ENCODE measurements around the gene SYCN. TPM values are rescaled to one million over a fixed set of nuclear protein-coding genes. Genes with fewer than 3 reads are reported as not detected.

The SYCN gene, protein sequence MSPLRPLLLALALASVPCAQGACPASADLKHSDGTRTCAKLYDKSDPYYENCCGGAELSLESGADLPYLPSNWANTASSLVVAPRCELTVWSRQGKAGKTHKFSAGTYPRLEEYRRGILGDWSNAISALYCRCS
- total RNA-seq, result not detected in 2 replicates
- not detected for total RNA-seq (2013)
- not detected in 2 replicates for polyA plus RNA-seq
- polyA minus RNA-seq, result not detected in 2 replicates

DNA sequence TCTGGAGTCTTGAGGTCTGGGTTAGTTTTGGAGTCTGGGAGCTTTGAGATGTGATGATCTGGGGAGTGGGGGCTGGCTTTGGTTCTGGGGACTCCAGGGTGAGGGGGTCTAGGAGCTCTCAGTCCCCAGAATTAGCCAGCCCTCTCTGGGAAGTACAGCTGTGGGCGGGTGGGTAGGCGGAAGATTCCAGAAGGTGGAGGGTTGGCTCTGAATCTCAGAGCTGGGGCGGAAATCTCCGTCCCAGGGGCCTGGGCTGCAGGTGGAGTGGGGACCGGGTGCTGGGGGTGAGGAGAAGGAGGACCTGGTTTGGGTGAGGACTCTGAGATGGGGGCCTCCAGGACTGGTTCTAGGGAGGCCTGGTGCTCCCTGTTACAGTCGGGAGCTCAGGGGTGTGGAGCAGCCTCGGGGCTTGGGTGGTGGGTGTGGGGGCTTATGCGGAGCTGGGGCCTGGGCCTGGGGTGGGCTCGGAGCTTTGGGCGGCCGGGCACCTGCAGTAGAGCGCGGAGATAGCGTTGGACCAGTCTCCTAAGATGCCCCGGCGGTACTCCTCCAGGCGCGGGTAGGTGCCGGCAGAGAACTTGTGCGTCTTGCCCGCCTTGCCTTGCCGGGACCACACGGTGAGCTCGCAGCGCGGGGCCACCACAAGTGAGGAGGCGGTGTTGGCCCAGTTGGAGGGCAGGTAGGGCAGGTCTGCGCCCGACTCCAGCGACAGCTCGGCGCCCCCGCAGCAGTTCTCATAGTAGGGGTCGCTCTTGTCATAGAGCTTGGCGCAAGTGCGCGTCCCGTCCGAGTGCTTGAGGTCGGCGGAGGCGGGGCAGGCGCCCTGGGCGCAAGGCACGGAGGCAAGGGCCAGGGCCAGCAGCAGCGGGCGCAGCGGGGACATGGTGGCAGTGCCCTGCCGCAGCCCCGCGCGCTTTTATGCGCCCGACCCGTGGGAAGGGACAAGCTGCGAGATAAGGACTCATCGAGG is at the start of gene SYCN:
TSS of gene SYCN (minus strand) at position 892 of the 970 bp plus-strand sequence. CDS start at position 883, 9 bp downstream.
- no peak within 1 kb of the TSS for H3K4me3 Mint-ChIP-seq
- no peak for DNase-seq
- Histone ChIP-seq H3K9me3 (ENCODE audit: control extremely low read depth in 1 of 3, control insufficient read depth in 2 of 3, insufficient read depth in 1 of 3, low read length in 2 of 3) (no peaks in the 10 kb centered on the region), H4K20me1 (ENCODE audit: control insufficient read depth, insufficient read depth, low read length, poor library complexity, severe bottlenecking) (no peaks in the 10 kb centered on the region), H3K4me3 (ENCODE audit: control extremely low read depth in 1 of 5, extremely low read depth in 1 of 5, insufficient read depth in 1 of 5, low read depth in 2 of 5, low read length in 4 of 5) (no peak within 1 kb of the TSS), H3K27me3 (replicated peaks in 1 of 4; ENCODE audit: control extremely low read depth in 1 of 4, control insufficient read depth in 3 of 4, insufficient read depth in 4 of 4, low read length in 3 of 4) (peaks cover 0 to 44% (median 11%) of the 10 kb centered on the region in 4 experiments), H3K9ac (ENCODE audit: low read length) (no peak within 1 kb of the TSS), H3K4me1 (ENCODE audit: control insufficient read depth in 2 of 2, insufficient read depth in 2 of 2, low read length in 2 of 2) (no peaks in the 10 kb centered on the region), H3K27ac (ENCODE audit: low read length in 2 of 2) (no peak within 1 kb of the TSS), H3K4me2 (replicated peaks; ENCODE audit: low read depth, low read length, poor library complexity, severe bottlenecking) (no peak within 1 kb of the TSS), H3K79me2 (ENCODE audit: control insufficient read depth, insufficient read depth, low read length) (no peaks in the 10 kb centered on the region), H2AFZ (ENCODE audit: insufficient read depth, low read depth, low read length, poor library complexity, severe bottlenecking) (no peak within 1 kb of the TSS), H3K36me3 (replicated peaks in 1 of 2; ENCODE audit: control extremely low read depth in 1 of 2, control insufficient read depth in 1 of 2, extremely low read depth in 1 of 2, insufficient read depth in 2 of 2, low read length in 1 of 2) (no peaks in the 10 kb centered on the region)
- POLR2A ChIA-PET, result no interaction called here
- H3K27ac Mint-ChIP-seq, result no peak within 1 kb of the TSS
- CTCF ChIA-PET, result interaction anchor here (0.6 to 1.1 kb wide), 2 partner anchors 9 to 124 kb away, joined by 3 to 4 read pairs; no protein-coding TSS in a partner anchor
- 31% methylated on average over 57 of the region's 57 CpGs for WGBS (ENCODE audit: insufficient coverage)
- peaks cover 53% of the 10 kb centered on the region for H3K27me3 Mint-ChIP-seq
- H3K9me3 Mint-ChIP-seq (ENCODE audit: insufficient read depth), result no peaks in the 10 kb centered on the region
- ATAC-seq (ENCODE audit: low read depth), result no peak
- no peak for TF ChIP-seq CTCF (IDR thresholded peaks at IDR 0.05)
- TF ChIP-seq EZH2 (IDR thresholded peaks at IDR 0.05; ENCODE audit: borderline replicate concordance, insufficient read depth, low read depth, low read length, poor library complexity, severe bottlenecking), result no peak
- intact Hi-C loops (cut with micrococcal nuclease), result no loop called here
- H3K4me1 Mint-ChIP-seq, result no peaks in the 10 kb centered on the region
